CD4-positive, alpha-beta T cell treated with Interleukin-1 beta for 1 hour (primary cell): ENCODE results near the gene MARK3.
"Not testable (repeated sequence)": the region's sequence is repeated elsewhere in the genome, so short reads cannot be mapped to it uniquely, and the experiment has no call there.

Experiments
- DNase-seq, 2 donors: peaks; one replicate each; pipeline ENCODE4 v3.0.0-alpha.2; 2020 to 2022

Gene MARK3

GRCh38 chr14:103492156-103492925 lies 107.1 kb downstream of the MARK3 start:
- DNase-seq: no peak

DNA sequence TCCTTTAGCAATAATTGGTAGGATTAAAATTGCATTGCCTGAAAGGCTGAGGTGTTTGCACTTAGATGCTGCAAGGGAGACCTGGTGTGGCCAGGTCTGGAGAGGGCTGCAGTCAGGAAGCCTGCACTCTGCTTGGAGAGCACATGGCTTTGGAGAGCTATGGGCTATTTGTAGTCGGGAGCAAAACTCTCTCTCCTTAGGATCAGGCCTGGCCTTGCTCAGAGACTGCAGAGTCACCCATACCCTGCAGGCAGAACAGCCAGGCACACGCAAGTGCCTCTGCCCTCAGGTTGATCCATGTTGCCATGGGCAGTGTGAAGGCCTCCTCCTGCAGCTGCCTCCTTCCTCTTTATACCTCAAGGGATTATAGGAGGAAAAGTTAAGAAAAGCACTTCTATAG lies 110.6 kb downstream of the MARK3 start:
- DNase-seq: no peak

GRCh38 chr14:103496776-103497175 lies 111.6 kb downstream of the MARK3 start:
- no peak for DNase-seq

DNA sequence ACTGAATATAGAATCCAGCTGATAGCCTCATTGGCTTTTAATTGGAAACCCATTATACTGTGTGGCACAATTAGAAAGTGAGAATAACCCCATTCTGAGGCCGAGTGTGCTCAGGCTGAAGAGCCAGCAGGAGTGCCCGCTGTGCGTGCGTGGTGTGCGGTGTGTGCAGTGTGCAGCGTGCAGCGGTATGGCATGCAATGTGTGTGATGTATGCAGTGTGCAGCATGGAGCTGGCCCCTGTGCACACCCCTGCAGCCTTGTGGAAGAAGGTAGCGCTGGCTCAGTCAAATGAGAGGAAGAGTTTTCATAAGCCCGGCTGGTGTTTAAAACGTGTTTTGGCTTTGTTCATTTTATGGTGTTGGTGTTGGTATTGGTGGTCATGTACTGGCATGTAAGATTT lies 114.5 kb downstream of the MARK3 start:
- no peak for DNase-seq

GRCh38 chr14:103500148-103500990 lies 115.2 kb downstream of the MARK3 start:
- peak; percentile 72 to 73 for DNase-seq

DNA sequence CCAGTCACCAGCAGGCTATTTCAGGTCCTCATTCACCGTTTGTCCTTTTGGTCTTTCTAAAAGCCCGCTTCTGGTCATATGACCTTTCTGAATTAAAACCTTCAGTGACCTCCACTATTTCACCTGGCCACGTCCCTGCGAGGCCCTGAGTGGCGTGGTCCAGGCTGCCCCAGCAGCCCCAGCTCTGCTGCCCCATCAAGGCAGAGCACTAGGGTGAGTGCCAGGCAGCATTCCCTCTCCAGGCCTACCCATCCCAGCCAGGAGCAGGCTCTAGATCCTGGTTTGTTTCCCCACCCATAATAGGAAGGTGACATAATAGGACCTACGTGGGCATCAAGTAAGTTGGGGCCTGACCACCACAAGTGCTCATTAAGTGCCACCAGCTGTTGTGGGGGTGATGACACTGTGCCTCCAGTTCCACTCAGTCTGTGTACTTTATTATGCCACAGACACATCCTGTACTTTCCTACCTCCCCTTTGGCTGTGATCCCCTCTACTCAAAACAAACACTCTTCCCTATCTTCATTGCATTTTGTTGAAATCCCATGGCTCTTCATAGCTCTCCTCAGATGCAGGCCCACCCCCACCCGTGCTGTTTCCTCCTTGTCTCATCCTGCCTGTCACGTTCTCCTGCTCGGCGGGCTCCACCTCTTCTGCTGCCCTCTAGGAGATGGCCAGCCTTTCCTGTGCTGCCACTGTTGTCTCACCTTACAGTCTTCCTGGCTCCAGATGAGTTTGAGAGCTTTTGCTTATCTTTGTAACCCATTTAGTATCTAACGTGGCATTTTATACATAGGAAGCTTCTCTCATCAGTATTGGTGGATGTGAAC lies 116.0 kb downstream of the MARK3 start:
- no peak for DNase-seq

- no peak for DNase-seq
Measured at GRCh38 chr14:103501921-103502669, 116.9 kb downstream of the MARK3 start.

GRCh38 chr14:103502877-103503276 lies 117.7 kb downstream of the MARK3 start:
- no peak for DNase-seq

GRCh38 chr14:103503296-103503695 lies 118.1 kb downstream of the MARK3 start:
- DNase-seq: no peak

DNA sequence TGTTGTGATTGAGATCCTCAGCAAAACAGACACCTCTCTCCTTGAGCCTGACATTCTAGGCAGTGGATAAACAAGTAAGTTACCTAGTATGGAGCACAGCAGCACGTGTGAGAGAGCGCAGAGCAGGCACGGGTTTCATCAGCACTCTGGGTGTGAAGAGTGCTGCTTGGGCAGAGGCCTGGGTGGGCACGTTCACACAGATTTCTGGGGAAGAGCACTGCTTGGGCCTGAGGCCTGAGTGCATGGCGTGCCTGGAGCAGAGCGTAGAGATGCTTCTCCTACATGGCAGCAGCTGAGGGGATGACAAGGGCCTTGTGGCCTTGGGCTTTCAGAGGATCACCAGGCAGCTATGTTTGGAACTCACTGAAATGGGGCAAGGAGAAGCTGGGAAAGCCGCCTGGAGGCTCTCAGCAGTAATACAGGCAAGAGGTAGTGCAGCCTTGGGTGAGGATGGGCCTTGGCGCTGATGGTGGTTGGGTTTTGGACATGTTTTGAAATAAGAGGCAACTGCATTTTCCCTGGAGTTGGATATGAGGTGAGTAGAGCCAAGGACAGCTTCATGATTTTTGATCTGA lies 119.9 kb downstream of the MARK3 start:
- no peak for DNase-seq

- no peak for DNase-seq
Measured at GRCh38 chr14:103507751-103508150, 122.5 kb downstream of the MARK3 start.

- no peak for DNase-seq
Measured at GRCh38 chr14:103508521-103509329, 123.5 kb downstream of the MARK3 start.

GRCh38 chr14:103509864-103510723 lies 124.9 kb downstream of the MARK3 start:
- no peak for DNase-seq

DNA sequence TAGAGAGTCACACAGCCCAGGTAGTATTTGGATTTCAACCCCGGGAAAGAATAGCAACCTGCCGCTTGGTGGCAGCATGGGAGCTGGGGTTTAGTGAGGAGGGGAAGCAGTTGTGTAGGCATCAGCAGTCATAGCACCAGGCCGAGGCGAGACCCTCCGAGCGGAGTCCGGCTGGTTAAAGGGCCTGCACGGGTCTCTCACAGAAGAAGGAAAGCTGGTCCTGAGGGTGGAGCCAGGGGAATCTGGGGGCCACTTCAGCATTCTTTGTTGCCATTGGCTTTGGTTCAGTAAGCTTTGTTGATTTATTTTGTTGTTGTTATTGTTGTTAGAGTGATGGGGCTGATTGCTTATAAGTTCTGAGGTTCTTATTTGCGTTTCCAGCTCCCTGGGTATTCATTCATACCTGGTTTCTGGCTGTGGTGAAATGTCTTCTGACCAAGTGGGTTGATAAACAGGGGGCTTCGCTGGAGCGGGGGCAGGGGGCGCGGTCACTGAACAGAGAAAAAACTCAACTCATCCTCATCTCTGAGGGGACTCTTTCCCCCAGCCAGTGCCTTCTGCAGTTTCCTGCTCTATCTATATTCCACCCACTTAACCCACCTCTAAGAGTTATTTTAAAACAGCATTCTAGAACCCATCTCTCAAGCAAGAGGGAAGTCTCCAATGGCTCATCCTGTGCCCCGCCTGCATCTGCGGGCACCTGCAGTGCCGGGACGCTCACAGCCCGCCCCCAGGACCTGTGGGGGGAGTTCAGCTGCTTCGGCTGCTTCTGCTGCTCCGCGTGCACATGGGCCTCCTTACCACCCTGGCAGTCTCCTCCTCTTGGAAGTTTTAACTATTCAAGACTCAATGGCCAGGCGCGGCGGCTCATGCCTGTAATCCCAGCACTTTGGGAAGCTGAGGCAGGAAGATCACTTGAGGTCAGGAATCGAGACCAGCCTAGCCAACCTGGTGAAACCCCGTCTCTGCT lies 125.8 kb downstream of the MARK3 start:
- DNase-seq: no peak

GRCh38 chr14:103512180-103512579 lies 127.0 kb downstream of the MARK3 start:
- DNase-seq: not testable (repeated sequence)

DNA sequence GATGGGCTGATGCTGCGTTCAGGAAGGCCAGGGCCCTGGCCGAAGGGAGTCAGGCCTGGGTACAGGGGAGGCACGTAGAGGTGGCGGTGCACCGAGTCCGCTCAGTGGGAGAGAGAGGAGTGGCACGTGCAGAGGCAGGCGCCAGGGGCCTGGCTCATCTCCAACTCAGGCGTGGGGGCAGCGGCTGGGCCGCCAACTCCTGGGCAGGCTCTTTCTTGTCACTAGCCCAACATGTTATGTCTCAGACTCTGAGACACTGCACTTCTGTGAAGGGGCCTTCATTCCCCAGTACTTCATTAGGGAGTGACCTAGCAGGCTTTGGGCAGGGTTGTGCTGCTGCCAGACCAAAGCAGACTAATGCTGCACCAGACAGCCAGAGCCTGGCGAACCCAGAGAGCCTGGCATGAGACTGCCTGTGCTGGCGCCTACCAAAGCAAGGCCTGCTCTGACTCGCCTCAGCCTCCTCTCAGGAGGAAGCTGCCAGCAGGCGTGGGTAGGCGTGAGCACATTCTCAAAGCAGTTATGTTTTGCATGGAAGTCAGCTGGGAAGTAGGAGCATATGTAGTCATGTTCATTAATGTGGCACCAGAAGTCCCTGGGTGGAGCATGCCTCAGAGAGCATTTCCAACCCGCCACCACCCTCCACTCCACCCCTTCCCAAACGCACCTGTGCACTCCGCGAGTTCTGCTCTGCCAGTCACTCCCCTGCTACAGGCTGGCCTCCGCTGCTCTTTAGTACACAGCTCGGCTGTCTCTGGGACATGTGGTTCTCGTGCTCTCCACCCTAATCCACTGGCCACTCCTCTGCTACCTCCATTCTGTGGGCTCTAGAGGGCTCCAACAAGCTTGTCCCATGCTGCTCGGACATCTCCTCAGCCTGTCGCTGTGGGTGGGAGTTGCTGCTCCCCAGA lies 127.7 kb downstream of the MARK3 start:
- no peak for DNase-seq

GRCh38 chr14:103514596-103515421 lies 129.6 kb downstream of the MARK3 start:
- DNase-seq: no peak
